ENCODE measurements around the gene LUC7L3. TPM values are rescaled to one million over a fixed set of nuclear protein-coding genes. Genes with fewer than 3 reads are reported as not detected.

The LUC7L3 gene
- total and polyA plus RNA-seq, 2 experiments from 2014 or later, result 69.3 to 501 TPM

DNA sequence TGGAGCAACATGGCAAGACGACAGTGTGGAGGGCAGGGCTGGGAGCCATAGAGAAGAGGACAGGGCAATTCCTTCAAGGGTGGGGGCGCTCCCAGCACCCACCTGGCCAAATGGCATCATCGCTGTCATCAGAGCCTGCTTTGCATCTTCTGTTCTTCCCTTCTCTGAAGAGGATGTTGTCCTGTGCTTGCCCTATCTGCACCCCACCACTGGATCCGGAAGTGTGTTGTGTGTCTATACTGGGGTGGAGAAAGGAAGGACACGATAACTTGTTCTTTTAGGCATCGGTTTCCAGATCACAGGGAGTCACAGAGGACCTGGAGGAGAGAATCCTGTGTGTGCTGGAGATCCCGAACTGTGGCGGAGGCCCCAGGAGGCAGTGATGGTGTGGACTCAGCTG is 73.6 kb downstream of the LUC7L3 start:
- Histone ChIP-seq H4K20me1 (replicated peaks; ENCODE audit: insufficient read depth) (no peaks in the 10 kb centered on the region), H3K36me3 (ENCODE audit: insufficient read depth) (no peaks in the 10 kb centered on the region), H3F3A (replicated peaks; ENCODE audit: low read depth) (no peaks in the 10 kb centered on the region), H2AFZ (peak overlapping the region; percentile 43; the same call in 1 of the 2 replicates), H3K4me2 (no peak overlapping the region), H3K4me3 (no peak overlapping the region), H3K79me2 (replicated peaks; ENCODE audit: insufficient read depth) (no peaks in the 10 kb centered on the region), H3K9me2 (ENCODE audit: insufficient read depth) (no peaks in the 10 kb centered on the region), H3K27me3 (ENCODE audit: insufficient read depth) (no peaks in the 10 kb centered on the region), H3K27ac (ENCODE audit: low read depth) (no peak overlapping the region), H3K4me1 (ENCODE audit: insufficient read depth) (peaks cover 8% of the 10 kb centered on the region)
- Mint-ChIP-seq H3K4me3 (no peak overlapping the region), H3K27ac (0 out of 2 replicates have a peak overlapping the region, but pooled peaks have one; percentile 1), H3K27me3 (ENCODE audit: insufficient read depth, low read depth, poor library complexity) (no peaks in the 10 kb centered on the region), H3K9me3 (no peaks in the 10 kb centered on the region), H3K4me1 (peaks cover 19% of the 10 kb centered on the region), H3K36me3 (ENCODE audit: low read depth) (no peaks in the 10 kb centered on the region)
- DNase-seq (ENCODE audit: low spot score), result no peak
- TF ChIP-seq, protein P1, sequence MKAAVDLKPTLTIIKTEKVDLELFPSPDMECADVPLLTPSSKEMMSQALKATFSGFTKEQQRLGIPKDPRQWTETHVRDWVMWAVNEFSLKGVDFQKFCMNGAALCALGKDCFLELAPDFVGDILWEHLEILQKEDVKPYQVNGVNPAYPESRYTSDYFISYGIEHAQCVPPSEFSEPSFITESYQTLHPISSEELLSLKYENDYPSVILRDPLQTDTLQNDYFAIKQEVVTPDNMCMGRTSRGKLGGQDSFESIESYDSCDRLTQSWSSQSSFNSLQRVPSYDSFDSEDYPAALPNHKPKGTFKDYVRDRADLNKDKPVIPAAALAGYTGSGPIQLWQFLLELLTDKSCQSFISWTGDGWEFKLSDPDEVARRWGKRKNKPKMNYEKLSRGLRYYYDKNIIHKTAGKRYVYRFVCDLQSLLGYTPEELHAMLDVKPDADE (IDR thresholded peaks at IDR 0.05), result no peak
- TF ChIP-seq ZNF114 (CRISPR knock-in tag; IDR thresholded peaks at IDR 0.05) (no peak), CTCF (conservative IDR thresholded peaks at IDR 0.05; ENCODE audit: low read depth in 2 of 2) (no peak), POLR2AphosphoS5 (IDR thresholded peaks at IDR 0.05; ENCODE audit: low read depth) (no peak), STAT1 (IDR thresholded peaks at IDR 0.05; ENCODE audit: unreplicated experiment) (no peak), EZH2phosphoT487 (IDR thresholded peaks at IDR 0.05; ENCODE audit: unreplicated experiment) (no peak), REST (IDR thresholded peaks at IDR 0.05; ENCODE audit: unreplicated experiment) (no peak), CREB1 (CRISPR knock-in tag; IDR thresholded peaks at IDR 0.05; ENCODE audit: low read depth) (no peak), NANOG (IDR thresholded peaks at IDR 0.05; ENCODE audit: borderline replicate concordance) (no peak), JUNB (IDR thresholded peaks at IDR 0.05; ENCODE audit: unreplicated experiment) (no peak), ZNF331 (CRISPR knock-in tag; IDR thresholded peaks at IDR 0.05; ENCODE audit: low read depth) (no peak), EZH2 (IDR thresholded peaks at IDR 0.05; ENCODE audit: low read depth, unreplicated experiment) (no peak)
- TF ChIP-seq, protein P2, sequence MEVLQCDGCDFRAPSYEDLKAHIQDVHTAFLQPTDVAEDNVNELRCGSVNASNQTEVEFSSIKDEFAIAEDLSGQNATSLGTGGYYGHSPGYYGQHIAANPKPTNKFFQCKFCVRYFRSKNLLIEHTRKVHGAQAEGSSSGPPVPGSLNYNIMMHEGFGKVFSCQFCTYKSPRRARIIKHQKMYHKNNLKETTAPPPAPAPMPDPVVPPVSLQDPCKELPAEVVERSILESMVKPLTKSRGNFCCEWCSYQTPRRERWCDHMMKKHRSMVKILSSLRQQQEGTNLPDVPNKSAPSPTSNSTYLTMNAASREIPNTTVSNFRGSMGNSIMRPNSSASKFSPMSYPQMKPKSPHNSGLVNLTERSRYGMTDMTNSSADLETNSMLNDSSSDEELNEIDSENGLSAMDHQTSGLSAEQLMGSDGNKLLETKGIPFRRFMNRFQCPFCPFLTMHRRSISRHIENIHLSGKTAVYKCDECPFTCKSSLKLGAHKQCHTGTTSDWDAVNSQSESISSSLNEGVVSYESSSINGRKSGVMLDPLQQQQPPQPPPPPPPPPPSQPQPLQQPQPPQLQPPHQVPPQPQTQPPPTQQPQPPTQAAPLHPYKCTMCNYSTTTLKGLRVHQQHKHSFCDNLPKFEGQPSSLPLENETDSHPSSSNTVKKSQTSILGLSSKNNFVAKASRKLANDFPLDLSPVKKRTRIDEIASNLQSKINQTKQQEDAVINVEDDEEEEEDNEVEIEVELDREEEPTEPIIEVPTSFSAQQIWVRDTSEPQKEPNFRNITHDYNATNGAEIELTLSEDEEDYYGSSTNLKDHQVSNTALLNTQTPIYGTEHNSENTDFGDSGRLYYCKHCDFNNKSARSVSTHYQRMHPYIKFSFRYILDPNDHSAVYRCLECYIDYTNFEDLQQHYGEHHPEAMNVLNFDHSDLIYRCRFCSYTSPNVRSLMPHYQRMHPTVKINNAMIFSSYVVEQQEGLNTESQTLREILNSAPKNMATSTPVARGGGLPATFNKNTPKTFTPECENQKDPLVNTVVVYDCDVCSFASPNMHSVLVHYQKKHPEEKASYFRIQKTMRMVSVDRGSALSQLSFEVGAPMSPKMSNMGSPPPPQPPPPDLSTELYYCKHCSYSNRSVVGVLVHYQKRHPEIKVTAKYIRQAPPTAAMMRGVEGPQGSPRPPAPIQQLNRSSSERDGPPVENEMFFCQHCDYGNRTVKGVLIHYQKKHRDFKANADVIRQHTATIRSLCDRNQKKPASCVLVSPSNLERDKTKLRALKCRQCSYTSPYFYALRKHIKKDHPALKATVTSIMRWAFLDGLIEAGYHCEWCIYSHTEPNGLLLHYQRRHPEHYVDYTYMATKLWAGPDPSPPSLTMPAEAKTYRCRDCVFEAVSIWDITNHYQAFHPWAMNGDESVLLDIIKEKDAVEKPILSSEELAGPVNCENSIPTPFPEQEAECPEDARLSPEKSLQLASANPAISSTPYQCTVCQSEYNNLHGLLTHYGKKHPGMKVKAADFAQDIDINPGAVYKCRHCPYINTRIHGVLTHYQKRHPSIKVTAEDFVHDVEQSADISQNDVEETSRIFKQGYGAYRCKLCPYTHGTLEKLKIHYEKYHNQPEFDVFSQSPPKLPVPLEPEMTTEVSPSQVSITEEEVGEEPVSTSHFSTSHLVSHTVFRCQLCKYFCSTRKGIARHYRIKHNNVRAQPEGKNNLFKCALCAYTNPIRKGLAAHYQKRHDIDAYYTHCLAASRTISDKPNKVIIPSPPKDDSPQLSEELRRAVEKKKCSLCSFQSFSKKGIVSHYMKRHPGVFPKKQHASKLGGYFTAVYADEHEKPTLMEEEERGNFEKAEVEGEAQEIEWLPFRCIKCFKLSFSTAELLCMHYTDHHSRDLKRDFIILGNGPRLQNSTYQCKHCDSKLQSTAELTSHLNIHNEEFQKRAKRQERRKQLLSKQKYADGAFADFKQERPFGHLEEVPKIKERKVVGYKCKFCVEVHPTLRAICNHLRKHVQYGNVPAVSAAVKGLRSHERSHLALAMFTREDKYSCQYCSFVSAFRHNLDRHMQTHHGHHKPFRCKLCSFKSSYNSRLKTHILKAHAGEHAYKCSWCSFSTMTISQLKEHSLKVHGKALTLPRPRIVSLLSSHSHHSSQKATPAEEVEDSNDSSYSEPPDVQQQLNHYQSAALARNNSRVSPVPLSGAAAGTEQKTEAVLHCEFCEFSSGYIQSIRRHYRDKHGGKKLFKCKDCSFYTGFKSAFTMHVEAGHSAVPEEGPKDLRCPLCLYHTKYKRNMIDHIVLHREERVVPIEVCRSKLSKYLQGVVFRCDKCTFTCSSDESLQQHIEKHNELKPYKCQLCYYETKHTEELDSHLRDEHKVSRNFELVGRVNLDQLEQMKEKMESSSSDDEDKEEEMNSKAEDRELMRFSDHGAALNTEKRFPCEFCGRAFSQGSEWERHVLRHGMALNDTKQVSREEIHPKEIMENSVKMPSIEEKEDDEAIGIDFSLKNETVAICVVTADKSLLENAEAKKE (CRISPR knock-in tag; IDR thresholded peaks at IDR 0.05), result no peak
- no peak for ATAC-seq

Data from GM23338 (cell line).